ENCODE measurements around the gene COPS2.

The COPS2 gene
- long read RNA-seq, full-length matches to known transcripts = 669 of 706 reads
- long read RNA-seq, partial matches to known transcripts = 10 of 706 reads
- long read RNA-seq, other reads (novel, unspliced or antisense) = 27 of 706 reads

DNA sequence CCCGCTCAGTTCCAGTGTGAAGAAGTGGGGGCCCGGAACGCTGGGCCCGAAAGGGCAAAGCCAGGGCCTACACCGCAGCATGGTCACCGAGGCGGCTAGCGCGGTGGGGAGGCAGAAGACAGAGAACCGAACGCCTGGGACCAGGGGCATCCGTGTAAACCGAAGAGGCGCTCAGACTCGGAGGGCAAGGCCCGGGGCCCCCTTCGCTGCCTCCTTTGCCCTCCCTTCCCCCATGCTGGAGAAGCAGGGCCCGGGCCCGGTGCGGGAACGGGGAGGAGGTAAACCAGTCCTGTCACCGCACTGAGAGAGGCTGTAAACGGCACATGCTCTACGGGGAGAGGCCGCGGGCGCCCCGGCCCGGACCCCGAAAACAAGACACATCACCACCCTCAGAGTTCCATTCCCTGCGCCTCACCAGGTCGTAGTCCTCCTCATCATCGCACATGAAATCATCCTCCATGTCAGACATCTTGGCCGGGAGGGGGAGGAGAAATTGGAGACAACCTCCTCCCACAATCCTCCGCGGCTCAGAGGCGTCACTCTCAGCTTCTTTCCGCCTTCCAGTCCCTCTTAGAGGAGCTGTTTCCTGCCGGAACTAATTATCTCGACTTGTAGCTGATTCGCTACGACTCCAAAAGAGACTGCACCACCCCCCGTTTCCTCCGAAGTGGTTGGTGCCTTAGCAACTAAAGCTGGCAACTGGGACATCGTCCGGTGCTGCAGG, at the start of gene COPS2:
COPS2 (minus strand) TSS at position 490 of the 724 bp plus-strand sequence; CDS start at position 469, 21 bp downstream.
- peak within 1 kb of the TSS; percentile 86 for H3K27ac ChIP-seq (replicated peaks)
- no peaks in the 10 kb centered on the region for H3K27me3 ChIP-seq (ENCODE audit: insufficient read depth, poor library complexity, severe bottlenecking)
- peak within 1 kb of the TSS; percentile 81 for H3K4me3 ChIP-seq (replicated peaks; ENCODE audit: insufficient read depth, low read length)
- peak; percentile 97 for DNase-seq (ENCODE audit: low read depth in 1 of 2, low spot score in 1 of 2)
- no peak; the same call in 1 of the 2 replicates for TF ChIP-seq SPI1 (IDR thresholded peaks at IDR 0.05; ENCODE audit: borderline replicate concordance, low read depth)
- TF ChIP-seq, protein P1, sequence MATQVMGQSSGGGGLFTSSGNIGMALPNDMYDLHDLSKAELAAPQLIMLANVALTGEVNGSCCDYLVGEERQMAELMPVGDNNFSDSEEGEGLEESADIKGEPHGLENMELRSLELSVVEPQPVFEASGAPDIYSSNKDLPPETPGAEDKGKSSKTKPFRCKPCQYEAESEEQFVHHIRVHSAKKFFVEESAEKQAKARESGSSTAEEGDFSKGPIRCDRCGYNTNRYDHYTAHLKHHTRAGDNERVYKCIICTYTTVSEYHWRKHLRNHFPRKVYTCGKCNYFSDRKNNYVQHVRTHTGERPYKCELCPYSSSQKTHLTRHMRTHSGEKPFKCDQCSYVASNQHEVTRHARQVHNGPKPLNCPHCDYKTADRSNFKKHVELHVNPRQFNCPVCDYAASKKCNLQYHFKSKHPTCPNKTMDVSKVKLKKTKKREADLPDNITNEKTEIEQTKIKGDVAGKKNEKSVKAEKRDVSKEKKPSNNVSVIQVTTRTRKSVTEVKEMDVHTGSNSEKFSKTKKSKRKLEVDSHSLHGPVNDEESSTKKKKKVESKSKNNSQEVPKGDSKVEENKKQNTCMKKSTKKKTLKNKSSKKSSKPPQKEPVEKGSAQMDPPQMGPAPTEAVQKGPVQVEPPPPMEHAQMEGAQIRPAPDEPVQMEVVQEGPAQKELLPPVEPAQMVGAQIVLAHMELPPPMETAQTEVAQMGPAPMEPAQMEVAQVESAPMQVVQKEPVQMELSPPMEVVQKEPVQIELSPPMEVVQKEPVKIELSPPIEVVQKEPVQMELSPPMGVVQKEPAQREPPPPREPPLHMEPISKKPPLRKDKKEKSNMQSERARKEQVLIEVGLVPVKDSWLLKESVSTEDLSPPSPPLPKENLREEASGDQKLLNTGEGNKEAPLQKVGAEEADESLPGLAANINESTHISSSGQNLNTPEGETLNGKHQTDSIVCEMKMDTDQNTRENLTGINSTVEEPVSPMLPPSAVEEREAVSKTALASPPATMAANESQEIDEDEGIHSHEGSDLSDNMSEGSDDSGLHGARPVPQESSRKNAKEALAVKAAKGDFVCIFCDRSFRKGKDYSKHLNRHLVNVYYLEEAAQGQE (IDR thresholded peaks at IDR 0.05; ENCODE audit: insufficient replicate concordance, low read depth) = no peak
- peak; percentile 50 for TF ChIP-seq POLR2AphosphoS5 (IDR thresholded peaks at IDR 0.05; ENCODE audit: low read depth)
- peak; percentile 100 for TF ChIP-seq GABPA (IDR thresholded peaks at IDR 0.05; ENCODE audit: low read depth)

- TF ChIP-seq POLR2AphosphoS5 (IDR thresholded peaks at IDR 0.05; ENCODE audit: low read depth) = no peak
- no peak for TF ChIP-seq SPI1 (IDR thresholded peaks at IDR 0.05; ENCODE audit: borderline replicate concordance, low read depth)
- TF ChIP-seq CTCF (IDR thresholded peaks at IDR 0.05; ENCODE audit: insufficient read depth, low read length) = no peak
- no peak for TF ChIP-seq GABPA (IDR thresholded peaks at IDR 0.05; ENCODE audit: low read depth)
- TF ChIP-seq, protein P1 (IDR thresholded peaks at IDR 0.05; ENCODE audit: insufficient replicate concordance, low read depth) = no peak
- Histone ChIP-seq H3K27ac (replicated peaks) (no peak overlapping the region), H3K27me3 (ENCODE audit: insufficient read depth, poor library complexity, severe bottlenecking) (no peaks in the 10 kb centered on the region), H3K4me3 (replicated peaks; ENCODE audit: insufficient read depth, low read length) (no peak overlapping the region)
- no peak for DNase-seq (ENCODE audit: low read depth in 1 of 2, low spot score in 1 of 2)
Measured at GRCh38 chr15:49200347-49200746, 44.9 kb upstream of the COPS2 start.

GRCh38 chr15:49199666-49200065, 44.3 kb upstream of the COPS2 start:
- H3K27me3 ChIP-seq (ENCODE audit: insufficient read depth, poor library complexity, severe bottlenecking) = no peaks in the 10 kb centered on the region
- no peak overlapping the region for H3K27ac ChIP-seq (replicated peaks)
- TF ChIP-seq GABPA (IDR thresholded peaks at IDR 0.05; ENCODE audit: low read depth) (no peak), SPI1 (IDR thresholded peaks at IDR 0.05; ENCODE audit: borderline replicate concordance, low read depth) (no peak), POLR2AphosphoS5 (IDR thresholded peaks at IDR 0.05; ENCODE audit: low read depth) (no peak), CTCF (IDR thresholded peaks at IDR 0.05; ENCODE audit: insufficient read depth, low read length) (no peak)
- TF ChIP-seq, protein P1 (IDR thresholded peaks at IDR 0.05; ENCODE audit: insufficient replicate concordance, low read depth) = no peak
- DNase-seq (ENCODE audit: low read depth in 1 of 2, low spot score in 1 of 2) = no peak
- no peak overlapping the region for H3K4me3 ChIP-seq (replicated peaks; ENCODE audit: insufficient read depth, low read length)
